Gastrocnemius medialis (tissue), 4 donors: ENCODE measurements around the gene RARRES1. TPM values are rescaled to one million over a fixed set of nuclear protein-coding genes. Genes with fewer than 3 reads are reported as not detected.

ENCODE experiments used
- total RNA-seq, 4 donors: library from RNA; depleted of rRNA; stranded (reverse); fragments of >200 nt; gene quantifications; one replicate each; pipeline versions ENCODE4 v1.1.0 to v1.2.3, GENCODE V29; 2016

The RARRES1 gene
- total RNA-seq, 4 donors from 2014 or later: 1.4 to 27.6 (median 4.4) TPM

Other genes with a start within 250 kb of the RARRES1 start
- 10 to 100 TPM; 18.4 to 40.8 (median 24.0) TPM for gene MLF1, start 161.3 kb downstream of the RARRES1 start, total RNA-seq
- gene GFM1, start 87.9 kb downstream of the RARRES1 start, total RNA-seq: 10 to 100 TPM; 52.6 to 84.4 (median 76.2) TPM
- gene LXN, start 59.8 kb downstream of the RARRES1 start, total RNA-seq: 1 to 10 TPM in 3 of 4 donors, under 1 TPM in 1; 0.42 to 5.5 (median 2.2) TPM
- gene MFSD1, start 69.6 kb upstream of the RARRES1 start, total RNA-seq: 10 to 100 TPM; 18.6 to 33.5 (median 25.2) TPM